GM18870 (cell line): ENCODE measurements around the gene TXNDC16.
A peak's percentile ranks its signal among the peaks of the same experiment; 100 is the strongest.

ENCODE experiments used
- ATAC-seq: cut with Tn5 transposase; IDR thresholded peaks from one replicate; pipeline ENCODE4 v1.9.1; 2021; ENCODE audit warnings: moderate library complexity; ENCODE audit not compliant: unreplicated experiment

The TXNDC16 gene

DNA sequence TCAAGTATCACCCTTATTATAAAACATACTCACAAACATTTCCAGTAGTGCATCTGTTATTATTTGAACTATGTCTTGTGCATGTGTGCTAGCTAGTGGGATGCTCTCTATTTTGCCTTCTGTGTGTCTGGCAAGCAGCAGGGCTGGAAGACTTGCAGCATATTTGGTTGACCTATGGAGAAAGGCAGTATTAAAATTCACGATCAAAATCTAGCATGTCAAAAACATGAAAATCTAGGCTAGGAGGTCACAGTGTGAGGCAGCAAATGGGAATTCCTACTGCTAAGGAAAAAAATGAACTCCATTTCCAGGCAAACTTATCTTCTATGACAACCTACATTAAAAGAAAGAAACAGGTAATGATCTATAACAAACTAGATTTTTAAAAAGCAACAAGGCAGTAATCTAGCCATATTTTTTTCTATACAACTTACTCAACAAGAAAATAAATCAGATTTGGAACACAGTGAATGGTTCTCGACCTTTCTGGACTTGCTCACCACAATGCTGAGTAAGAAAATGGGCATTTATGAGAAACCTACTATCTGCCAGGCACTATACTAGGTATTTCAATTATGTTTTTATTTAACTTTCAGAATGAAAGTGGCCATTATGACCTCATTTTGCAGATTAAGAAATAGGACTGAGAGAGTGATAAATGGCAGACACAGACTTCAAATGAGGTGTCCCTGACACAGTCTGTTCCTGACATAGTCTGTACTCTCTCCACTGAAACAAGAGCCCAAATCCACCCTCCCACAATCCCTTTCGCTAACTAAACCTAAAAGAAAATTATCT, 96.8 kb downstream of the TXNDC16 start:
- ATAC-seq, result no peak

DNA sequence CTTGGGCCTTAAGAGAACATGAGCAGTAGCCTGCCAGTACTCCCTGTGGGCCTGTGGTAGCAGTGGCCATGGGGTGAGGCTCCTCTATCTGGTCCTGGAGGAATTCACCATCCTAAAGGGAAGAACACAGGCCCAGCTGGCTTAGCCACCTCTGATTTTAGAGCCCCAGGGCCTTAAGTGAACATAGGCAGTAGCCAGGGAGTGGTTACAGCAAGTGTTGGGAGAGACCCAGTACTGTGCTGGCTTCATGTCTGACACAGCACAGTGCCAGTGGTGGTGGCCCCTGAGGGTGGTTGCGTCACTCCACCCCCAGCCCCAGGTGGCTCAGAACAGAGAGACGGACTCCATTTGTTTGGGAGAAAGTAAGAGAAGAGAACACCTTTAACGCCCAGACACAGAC, 105.1 kb downstream of the TXNDC16 start:
- ATAC-seq, result no peak

DNA sequence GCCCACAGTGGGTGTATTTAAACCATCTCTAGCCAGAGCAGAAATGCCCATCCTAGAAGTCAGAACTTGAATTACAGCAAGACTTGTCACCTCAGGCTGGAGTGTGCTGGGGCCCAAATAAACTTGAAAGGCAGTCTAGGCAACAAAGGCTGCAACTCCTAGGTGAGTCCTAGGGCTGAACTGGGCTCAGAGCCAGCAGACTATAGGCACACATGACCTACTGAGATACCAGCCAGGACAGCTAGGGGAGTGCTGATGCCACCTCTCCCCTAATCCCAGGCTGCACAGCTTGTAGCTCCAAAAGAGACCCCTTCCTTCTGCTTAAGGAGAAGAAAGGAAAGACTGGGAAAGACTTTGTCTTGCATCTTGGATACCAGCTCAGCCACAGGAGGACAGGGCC, 106.0 kb downstream of the TXNDC16 start:
- no peak for ATAC-seq

DNA sequence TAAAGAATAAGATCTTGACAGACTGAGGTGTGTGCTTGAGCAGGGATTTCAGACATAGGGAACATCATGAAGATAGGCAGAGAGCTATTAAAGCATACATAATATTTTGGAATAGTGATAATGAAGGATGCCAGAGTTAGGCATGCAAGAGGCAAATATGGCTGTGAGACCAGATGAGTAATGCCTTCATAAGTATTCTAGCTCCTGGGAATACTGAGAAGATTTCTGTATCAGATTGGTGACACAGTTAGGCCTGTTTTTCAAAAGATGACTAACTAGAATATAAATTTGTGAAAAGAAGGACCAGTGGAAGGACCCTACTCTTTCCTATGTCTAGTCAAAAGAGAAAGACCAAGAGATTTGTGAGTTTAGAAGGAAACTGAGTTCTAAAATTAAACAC, 108.8 kb downstream of the TXNDC16 start:
- no peak for ATAC-seq

DNA sequence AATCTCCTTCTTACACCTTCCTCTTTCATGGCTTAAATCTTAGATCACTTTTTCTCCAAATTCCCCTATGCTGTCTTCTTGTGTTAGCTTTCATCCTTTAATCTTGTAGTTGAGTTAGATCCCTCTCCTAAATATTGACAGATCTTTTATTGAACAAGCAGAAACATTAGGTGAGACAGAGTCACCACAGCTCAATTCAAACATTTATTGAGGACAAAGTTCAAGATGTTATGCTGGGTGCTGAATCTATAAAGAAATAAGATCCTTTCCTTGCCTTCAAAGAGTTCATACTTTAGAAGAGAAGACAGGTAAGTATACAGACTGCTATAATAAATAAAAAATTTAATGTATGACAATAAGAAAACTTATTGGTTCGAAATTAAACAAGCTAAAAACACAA, 109.7 kb downstream of the TXNDC16 start:
- no peak for ATAC-seq

DNA sequence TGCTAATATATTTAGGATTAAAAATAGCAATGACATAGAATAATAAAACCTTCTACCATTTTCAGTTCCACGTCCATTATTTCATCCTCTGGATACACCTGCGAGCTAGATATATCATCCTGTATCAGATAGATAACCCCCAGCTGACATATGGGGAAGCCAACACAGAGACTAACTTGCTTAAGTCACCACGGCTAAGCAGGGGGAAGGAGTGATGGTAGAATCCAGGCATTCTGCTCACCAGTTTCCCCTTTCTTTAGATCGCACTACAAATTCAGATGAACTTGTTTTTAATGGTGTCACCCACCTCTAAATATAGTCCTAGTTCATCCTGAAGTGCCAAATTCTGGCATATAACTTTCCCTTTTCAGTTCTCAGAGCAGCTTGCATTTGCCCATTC, 110.1 kb downstream of the TXNDC16 start:
- ATAC-seq, result no peak

DNA sequence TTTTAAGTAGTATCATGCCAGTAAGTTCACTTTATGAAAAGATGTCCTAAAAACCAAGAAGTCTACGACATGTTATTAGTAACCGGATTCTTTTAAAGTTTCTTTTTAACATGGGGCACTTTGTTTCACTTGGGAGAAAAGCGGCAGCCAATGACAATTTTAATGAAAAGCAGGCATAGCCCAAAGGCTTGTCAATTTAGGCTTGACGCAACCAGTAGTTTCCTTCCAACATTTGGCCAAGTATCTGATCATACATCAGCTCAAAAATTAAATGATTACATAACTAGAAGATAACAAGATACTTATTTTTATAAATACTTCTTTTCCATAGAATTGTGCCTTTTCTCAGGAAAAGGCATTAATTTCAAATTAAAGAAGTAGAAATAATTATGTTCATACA, 112.8 kb downstream of the TXNDC16 start:
- no peak for ATAC-seq

DNA sequence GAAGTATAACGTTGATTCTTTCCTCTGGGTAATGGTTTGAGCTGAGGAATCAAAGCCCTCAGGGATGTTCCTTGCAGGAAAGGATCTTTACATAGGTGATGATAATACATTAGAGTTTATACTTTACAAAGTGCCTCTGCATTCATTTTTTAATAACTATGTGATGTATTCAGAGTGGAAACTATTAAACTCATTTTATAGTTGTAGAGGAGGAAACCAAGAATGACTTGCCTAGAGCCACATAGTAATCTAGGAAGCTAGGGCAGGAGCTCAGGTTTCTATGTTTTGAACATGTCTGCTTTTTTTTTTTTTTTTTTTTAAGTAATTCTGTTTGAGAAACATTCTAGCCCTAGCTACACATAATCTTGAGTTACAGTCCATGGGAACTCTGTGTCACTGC, 117.3 kb downstream of the TXNDC16 start:
- ATAC-seq, result no peak

DNA sequence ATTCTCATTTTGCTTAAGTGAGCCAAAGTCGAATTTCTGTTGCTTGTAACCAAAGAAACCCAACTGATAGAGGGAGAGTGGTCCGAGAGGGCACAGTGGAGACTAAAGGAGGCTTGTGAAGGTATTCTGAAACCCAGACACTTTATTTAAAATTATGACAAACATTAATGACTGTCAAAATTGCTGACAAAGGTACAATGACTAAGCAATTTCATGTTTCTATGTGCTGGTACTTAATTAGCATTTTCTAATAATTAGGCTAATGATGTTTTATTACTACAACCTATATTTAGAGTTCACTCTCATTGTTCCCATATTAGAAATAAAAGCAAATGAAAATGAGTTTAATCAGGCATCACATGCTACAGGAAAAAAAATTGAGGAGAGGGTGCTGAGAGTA, 121.8 kb downstream of the TXNDC16 start:
- ATAC-seq, result no peak

DNA sequence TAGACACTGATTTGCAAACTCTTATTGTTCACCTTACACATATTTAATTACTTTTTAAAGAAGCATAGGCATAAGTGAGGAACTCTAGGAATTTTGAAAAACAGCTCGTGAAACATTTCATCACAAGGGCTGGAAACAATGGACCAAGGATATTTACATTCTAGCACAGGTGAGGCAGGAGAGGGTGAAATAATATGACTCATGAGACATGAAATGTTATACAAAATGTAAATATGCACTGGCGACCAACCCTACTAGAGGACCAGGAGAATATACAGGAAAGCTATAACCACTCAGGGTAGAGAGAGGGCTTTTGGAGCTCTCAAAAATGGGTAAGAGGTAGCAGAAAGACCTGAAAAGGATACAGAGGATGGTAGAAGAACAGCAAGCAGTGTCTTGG, 122.9 kb downstream of the TXNDC16 start:
- no peak for ATAC-seq

DNA sequence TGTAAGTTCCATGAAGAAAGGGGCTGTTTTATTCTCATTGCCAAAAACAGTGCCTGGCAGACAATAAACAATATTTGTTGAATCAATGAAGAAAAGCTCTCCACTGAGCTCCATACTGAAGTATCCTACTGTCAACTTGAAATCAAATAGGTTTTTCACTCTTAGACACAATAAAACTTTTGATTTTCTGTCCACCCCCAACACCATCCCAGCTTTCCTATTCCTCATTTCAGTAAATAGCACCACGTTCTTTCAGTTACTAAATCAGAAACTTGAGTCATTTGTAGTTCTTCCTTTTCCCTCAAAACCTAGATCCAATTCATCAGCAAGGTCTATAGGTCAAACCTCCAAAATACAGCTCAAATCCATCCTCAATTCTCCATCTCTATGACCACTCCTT, 124.8 kb downstream of the TXNDC16 start:
- no peak for ATAC-seq

DNA sequence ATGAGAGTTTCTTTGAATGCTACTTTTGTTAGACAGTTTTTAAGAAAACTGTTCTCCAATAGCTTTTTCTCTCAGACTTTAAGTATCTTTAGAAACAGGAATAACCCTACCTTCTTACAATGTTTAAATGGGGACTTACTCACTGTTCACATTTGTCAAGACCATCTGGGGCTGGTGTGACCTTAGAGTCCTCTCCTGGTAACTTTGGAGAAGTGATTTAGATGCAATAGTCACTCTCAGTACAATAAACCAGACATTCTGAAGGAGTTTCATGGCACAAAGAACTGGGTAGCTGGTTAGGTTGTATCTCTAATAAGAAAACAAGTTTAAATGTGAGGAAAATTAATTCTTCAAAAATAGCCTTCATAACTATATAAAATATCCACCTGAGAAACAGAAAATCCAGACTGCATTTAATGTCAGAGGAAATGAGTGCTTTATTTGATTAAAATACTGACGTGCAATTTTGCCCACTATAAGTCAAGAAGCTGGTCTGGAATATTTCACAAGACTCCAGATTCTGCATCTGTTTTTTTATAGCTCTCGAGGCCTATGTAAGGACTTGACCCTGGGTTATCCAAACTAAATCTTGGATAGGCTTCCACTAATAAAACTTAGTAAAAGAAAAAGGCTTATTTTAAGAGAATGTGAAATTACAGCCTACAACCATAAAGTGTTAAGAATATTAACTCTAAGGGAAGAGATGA, 129.5 kb downstream of the TXNDC16 start:
- no peak for ATAC-seq

DNA sequence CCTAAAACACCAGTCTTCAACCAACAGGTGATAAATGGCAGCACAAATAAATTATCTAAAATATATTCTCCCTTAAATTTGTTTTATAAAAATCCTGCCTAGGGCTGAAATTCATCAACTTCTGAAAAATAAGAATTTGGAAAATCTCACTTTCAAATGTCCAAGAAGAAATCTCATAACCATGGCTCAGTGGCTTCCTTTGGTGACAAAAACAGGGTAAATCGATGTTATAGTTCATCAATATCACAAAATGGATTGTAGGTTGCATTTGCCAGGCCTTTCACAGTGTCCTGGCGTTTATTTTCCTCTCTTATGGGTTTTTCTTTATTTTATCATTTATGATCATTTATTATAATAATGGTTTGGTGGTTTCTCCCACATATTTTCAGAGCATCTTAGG, 135.2 kb downstream of the TXNDC16 start:
- no peak for ATAC-seq

DNA sequence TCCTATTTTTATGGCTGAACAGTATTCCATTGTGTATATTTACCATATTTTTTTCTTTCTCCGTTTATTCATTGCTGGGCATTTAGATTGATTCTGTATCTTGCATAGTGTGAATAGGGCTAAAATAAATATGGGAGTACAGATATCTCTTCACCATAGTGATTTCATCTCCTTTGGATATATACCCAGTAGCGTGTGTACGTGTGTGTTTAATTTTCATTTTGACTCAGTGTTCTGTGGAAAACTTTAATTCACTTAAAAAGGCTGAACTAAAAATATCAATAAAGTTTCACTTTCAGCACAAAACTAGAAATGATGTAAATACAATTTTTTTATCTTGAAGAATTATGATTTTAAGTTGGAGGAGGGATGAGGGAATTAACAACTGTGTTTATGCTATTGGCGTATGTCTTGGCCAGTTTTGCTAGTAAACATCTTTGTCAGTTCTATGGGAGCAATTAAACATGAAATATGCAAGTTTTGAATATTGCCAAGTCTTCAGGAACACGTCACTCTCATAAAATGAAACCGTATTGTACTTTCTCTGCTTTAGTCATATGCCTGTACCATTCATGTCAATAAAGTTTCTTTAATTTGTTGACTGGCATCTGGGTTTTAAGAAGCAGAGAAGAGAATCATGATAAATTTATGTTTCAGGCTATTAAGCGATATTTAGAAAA, 138.4 kb downstream of the TXNDC16 start:
- no peak for ATAC-seq

DNA sequence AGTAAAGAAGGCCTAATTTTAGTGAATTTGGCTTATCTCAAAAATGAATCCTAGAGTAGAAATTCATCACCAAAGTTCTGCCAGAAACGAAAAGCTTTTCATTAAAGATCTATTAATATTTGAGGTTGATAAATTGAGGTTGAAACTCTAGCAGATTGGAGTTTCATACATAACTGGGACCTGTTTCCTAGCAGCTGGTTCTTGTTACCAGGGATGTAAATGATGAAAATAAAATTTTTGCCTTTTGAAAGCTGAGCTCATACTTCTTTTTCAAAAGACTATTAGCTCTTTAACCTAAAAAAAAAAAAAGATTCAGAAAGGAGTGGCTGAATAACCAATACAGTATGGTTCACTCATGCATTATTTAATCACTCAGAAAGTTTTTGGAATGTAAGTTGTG, 139.9 kb downstream of the TXNDC16 start:
- no peak for ATAC-seq

DNA sequence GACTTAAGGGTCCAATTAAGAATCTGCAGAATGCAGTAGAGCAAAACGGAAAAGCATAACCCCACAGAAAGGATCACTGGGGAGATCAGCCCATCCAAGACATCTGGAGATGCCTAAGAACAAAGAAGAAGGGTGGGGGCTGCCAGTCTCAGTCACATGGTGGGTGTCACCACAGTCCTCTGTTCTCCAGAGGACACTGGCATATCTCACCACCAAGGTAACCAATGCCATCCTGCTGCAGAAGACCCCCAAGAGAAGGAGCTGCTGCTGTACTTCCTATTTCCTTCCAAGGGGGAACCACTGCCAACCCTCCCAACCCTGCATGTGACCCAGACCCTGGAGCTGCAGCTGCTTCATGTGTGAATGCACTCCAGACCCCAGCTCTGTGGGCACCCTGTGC, 147.0 kb downstream of the TXNDC16 start:
- no peak for ATAC-seq

DNA sequence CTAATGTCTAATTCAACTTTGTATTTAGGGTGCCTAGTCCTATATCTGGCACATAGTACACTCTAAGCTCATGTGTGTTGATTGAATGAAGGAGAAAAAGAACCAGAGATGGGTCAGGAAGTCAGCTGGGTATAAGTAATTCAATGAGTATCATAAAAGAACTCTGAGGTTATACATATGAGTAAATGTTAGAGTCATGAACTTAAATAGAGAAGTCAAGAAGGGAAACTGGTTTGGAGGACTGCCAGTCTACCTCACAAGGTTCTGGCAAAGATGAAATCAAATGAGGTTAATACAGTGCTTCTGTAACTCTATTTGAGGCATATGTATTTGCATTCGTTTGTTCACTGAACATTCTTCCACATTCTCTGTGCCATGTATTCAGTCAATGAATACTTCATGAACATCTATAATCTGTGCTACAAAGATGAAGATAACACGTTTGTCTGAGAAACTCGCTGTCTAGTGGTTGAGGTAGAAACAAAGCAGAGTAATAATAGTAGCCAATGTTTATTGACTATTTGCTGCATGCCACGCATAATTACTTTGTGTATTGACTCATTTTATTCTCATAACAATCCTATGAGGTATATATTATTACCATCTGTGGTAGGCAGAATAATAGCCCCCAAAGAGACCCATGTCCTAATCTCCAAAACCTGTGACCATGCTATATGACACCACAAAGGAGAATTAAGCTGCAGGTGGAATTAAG, 149.3 kb downstream of the TXNDC16 start:
- ATAC-seq, result peak; percentile 74

DNA sequence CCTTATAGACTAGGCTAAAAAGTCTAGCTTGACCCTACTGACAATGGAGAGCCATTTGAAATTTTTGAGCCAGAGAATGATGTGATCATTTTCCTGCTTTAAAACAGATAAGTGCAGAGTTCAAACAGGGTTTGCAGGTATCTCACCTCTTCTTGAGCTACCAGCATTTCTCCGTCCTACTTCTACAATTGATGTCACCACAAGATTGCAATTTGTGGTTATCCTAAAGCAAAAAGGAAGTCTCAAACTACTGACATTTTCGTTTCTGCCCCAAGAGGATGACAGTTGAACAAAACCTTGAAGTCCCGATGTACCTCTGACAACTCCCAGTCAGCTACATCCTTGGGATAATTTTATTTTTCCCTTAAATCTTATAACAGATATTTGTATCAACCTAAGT, 151.5 kb downstream of the TXNDC16 start:
- ATAC-seq, result no peak

DNA sequence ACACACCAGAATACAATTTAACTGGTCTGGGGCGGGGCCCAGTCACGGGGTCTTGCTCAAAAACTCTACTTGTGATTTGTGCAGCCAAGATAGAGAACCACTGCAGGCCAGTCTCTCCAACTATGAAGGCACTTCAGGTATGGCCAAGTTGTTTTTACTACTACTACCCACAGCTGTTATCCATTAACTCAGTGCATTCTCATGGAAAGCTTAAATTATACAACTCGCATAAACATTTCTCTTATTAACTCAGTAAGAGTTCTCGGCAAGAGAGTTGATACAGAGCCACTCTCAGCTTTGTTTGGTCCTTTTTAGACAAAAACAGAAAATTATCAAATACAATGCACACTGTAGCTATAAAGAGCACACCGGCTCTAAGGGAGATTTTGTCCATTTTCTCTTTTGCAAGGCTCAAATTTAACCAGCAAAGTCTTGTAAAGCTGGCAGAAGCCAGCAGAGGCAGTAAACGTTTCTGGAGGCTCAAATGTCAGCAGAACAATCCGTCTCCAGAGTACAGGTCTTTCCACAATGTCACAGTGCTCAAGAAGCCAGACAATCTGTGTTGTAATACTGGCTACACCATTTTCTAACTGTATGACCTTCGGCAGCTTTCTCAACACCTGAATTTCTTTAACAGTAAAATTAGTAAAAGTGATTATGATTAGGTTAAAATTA, 152.2 kb downstream of the TXNDC16 start:
- ATAC-seq, result no peak

DNA sequence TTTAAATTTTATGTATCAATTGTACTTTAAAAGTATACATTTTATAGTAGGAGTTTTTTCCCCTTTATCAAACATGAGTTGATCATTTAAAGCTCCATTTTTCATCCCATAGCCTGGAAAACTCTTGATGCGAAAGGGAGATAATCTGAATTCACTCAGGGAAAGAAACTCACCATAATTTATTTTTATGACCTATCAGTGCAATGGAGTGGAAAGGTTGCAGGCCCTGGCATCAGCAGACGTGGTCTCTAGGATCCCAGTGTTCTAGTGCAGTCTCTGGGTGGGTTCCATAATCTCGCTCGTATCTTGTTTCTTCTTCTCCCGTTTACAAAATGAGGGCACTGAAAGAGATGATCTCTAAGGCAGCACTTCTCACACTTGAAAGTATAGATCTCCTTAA, 153.2 kb downstream of the TXNDC16 start:
- no peak for ATAC-seq

DNA sequence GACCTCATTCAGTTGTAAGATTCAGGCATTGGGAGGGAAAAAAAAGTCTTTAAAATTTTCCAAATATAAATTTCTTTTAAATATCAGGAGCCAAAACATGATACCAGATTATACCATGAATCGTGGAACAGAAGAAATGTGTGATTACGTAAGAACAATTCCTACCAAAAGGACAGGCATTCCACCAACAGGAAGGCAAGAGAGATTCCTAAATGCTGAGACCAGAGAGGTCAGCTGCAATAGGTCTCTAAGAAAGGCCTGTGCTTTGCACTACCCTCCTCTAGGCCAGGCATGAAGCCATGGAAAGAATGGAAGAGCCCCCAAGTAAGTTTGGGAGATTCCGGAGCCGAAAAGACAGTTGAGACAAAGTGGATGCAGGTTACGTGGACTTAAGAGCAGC, 154.5 kb downstream of the TXNDC16 start:
- no peak for ATAC-seq
